MM.1S (cell line): ENCODE measurements around the gene FIBP.

Experiments
- DNase-seq: peaks from one replicate; pipeline ENCODE4 v3.0.0-alpha.2; 2015
- H2AFZ ChIP-seq: fragments of 300-600 bp; sonication (generic); 2 replicates; pipeline ENCODE4 v1.6.0; 2016; ENCODE audit warnings: antibody characterized with exemption, low read length
- H3F3A ChIP-seq: fragments of 300-600 bp; sonication (generic); 2 replicates; pipeline ENCODE4 v1.6.1; 2016; ENCODE audit warnings: mild to moderate bottlenecking, antibody characterized with exemption, low read length, moderate library complexity, mixed read lengths; ENCODE audit not compliant: insufficient read depth
- H3K27ac ChIP-seq: fragments of 300-600 bp; sonication (generic); 2 replicates; pipeline ENCODE4 v1.5.1; 2016; ENCODE audit warnings: mild to moderate bottlenecking, low read length
- H3K27me3 ChIP-seq: fragments of 300-600 bp; sonication (generic); replicated peaks from 2 replicates; pipeline ENCODE4 v1.6.0; 2016; ENCODE audit warnings: low read length; ENCODE audit not compliant: insufficient read depth
- H3K36me3 ChIP-seq: fragments of 300-600 bp; sonication (generic); replicated peaks from 2 replicates; pipeline ENCODE4 v1.6.1; 2016; ENCODE audit warnings: mild to moderate bottlenecking, low read length, mixed read lengths; ENCODE audit not compliant: insufficient read depth
- H3K4me1 ChIP-seq: fragments of 300-600 bp; sonication (generic); 2 replicates; pipeline ENCODE4 v1.6.1; 2016; ENCODE audit warnings: low read length, mixed read lengths
- H3K4me2 ChIP-seq: fragments of 300-600 bp; sonication (generic); 2 replicates; pipeline ENCODE4 v1.6.0; 2016; ENCODE audit warnings: low read depth, low read length
- H3K4me3 ChIP-seq: fragments of 300-600 bp; sonication (generic); 2 replicates; pipeline ENCODE4 v1.5.1; 2016; ENCODE audit warnings: low read length, mixed read lengths
- H3K79me2 ChIP-seq: fragments of 300-600 bp; sonication (generic); 2 replicates; pipeline ENCODE4 v1.6.1; 2016; ENCODE audit warnings: mixed run types, low read length, mixed read lengths
- H3K9ac ChIP-seq: fragments of 300-600 bp; sonication (generic); 2 replicates; pipeline ENCODE4 v1.6.1; 2016; ENCODE audit warnings: low read length, mixed read lengths
- H3K9me2 ChIP-seq: fragments of 300-600 bp; sonication (generic); replicated peaks from 2 replicates; pipeline ENCODE4 v1.6.1; 2016; ENCODE audit warnings: mild to moderate bottlenecking, low read length, mixed read lengths; ENCODE audit not compliant: insufficient read depth
- H3K9me3 ChIP-seq: fragments of 300-600 bp; sonication (generic); replicated peaks from 2 replicates; pipeline ENCODE4 v1.6.1; 2016; ENCODE audit warnings: mild to moderate bottlenecking, low read length, mixed read lengths; ENCODE audit not compliant: insufficient read depth
- H4K20me1 ChIP-seq: fragments of 300-600 bp; sonication (generic); 2 replicates; pipeline ENCODE4 v1.6.1; 2016; ENCODE audit warnings: mild to moderate bottlenecking, low read length, moderate library complexity, mixed read lengths; ENCODE audit not compliant: insufficient read depth
- EZH2 ChIP-seq: fragments of 300-600 bp; sonication (generic); optimal IDR thresholded peaks from 2 replicates; pipeline ENCODE3; 2017; ENCODE audit warnings: low read depth, mild to moderate bottlenecking, antibody characterized with exemption, low read length, mixed read lengths
- EZH2phosphoT487 ChIP-seq: fragments of 300-600 bp; sonication (generic); IDR thresholded peaks from 2 replicates; pipeline ENCODE4 v1.6.1; 2018; ENCODE audit warnings: antibody characterized with exemption, low read length
- TF ChIP-seq, protein P1 (sequence below): fragments of 300-600 bp; sonication (generic); IDR thresholded peaks from 2 replicates; pipeline ENCODE4 v1.5.1; 2016; ENCODE audit warnings: antibody characterized with exemption, low read length, mixed read lengths

FIBP gene

DNA sequence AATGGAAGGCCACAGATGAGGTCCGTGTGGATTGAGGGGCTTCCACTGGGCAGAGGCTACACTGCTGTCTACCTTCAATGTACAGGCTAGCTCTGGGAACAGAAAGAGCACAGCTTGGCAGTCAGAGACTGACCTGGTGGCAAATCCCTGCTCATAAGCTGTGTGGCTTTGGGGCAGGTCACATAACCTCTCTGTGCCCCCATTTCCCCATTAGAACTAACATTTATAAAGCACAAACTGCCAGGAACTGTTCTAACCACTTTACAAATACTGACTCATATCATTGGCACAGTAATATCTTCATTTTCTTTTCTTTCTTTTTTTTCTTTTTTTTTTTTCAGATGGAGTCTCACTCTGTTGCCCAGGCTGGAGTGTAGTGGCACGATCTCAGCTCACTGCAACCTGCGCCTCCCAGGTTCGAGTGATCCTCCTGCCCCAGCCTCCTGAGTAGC lies 8.8 kb upstream of the FIBP start:
- no peaks in the 10 kb centered on the region for H3K9me2 ChIP-seq
- H3K79me2 ChIP-seq: peaks cover under 1% of the 10 kb centered on the region; the same call in 1 of the 2 replicates
- no peak overlapping the region for H3K4me2 ChIP-seq
- H3K9me3 ChIP-seq: no peaks in the 10 kb centered on the region
- no peak overlapping the region for H3K9ac ChIP-seq
- TF ChIP-seq EZH2phosphoT487 (no peak), EZH2 (no peak)
- TF ChIP-seq, protein P1, sequence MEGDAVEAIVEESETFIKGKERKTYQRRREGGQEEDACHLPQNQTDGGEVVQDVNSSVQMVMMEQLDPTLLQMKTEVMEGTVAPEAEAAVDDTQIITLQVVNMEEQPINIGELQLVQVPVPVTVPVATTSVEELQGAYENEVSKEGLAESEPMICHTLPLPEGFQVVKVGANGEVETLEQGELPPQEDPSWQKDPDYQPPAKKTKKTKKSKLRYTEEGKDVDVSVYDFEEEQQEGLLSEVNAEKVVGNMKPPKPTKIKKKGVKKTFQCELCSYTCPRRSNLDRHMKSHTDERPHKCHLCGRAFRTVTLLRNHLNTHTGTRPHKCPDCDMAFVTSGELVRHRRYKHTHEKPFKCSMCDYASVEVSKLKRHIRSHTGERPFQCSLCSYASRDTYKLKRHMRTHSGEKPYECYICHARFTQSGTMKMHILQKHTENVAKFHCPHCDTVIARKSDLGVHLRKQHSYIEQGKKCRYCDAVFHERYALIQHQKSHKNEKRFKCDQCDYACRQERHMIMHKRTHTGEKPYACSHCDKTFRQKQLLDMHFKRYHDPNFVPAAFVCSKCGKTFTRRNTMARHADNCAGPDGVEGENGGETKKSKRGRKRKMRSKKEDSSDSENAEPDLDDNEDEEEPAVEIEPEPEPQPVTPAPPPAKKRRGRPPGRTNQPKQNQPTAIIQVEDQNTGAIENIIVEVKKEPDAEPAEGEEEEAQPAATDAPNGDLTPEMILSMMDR: no peak
- DNase-seq: no peak
- H4K20me1 ChIP-seq: no peaks in the 10 kb centered on the region
- no peak overlapping the region for H3K27ac ChIP-seq
- peaks cover 27% of the 10 kb centered on the region for H3K4me1 ChIP-seq
- peaks cover 11% of the 10 kb centered on the region for H3K27me3 ChIP-seq
- H3F3A ChIP-seq: peaks cover 19% of the 10 kb centered on the region; the same call in 1 of the 2 replicates
- H3K36me3 ChIP-seq: no peaks in the 10 kb centered on the region
- H3K4me3 ChIP-seq: no peak overlapping the region
- no peak overlapping the region for H2AFZ ChIP-seq

DNA sequence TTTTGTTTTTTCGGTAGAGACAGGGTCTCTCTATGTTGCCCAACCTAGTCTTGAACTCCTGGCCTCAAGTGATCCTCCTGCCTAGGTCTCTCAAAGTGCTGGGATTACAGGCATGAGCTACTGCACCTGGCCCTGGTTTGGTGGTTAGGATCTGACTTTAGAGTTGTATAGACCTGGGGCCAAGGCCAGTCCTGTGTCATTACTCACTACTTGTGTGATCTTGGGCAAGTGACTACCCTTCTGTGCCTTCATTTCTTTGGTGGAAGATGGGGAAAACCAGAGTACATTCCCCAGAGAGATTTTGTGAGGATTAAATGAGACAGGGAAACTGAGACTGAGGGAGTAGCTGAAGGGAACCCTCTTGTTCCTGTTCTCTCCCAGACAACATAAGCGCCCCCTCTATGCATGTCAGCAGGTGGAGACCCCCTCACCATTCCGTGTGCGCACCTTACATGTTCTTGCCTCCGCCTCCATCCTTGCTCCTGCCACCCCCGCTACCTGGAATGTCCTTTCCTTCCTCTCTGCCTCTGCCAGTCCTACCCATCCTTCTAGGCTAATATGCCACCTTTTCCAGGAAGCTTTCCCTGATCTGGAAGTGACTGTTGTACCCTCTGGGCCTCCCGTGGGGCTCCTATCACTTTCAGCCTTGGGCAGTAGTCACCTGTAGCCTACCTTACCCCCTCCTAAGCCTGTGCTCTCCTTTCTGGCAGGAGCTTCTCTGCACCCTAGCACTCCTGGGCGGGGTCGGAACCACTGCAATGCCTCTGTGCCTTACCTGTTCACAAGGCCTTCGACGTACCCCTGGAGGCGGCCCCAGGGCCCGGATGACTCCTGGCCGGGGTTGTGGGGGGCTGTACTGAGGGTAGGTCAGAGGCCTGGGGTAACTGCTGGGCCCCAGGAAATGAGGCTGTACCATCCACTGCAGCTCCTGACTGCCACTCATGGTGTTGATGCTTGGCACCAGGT lies 8.0 kb upstream of the FIBP start:
- no peak for TF ChIP-seq EZH2
- no peak for DNase-seq
- Histone ChIP-seq H3K36me3 (no peaks in the 10 kb centered on the region), H3K27ac (no peak overlapping the region), H2AFZ (no peak overlapping the region), H3K9me3 (no peaks in the 10 kb centered on the region), H3K79me2 (peaks cover 7% of the 10 kb centered on the region), H3F3A (peaks cover 12% of the 10 kb centered on the region; the same call in 1 of the 2 replicates), H3K4me2 (no peak overlapping the region), H3K9me2 (no peaks in the 10 kb centered on the region), H3K4me3 (no peak overlapping the region), H4K20me1 (no peaks in the 10 kb centered on the region), H3K9ac (no peak overlapping the region), H3K4me1 (peaks cover 23% of the 10 kb centered on the region), H3K27me3 (peaks cover 11% of the 10 kb centered on the region)

DNA sequence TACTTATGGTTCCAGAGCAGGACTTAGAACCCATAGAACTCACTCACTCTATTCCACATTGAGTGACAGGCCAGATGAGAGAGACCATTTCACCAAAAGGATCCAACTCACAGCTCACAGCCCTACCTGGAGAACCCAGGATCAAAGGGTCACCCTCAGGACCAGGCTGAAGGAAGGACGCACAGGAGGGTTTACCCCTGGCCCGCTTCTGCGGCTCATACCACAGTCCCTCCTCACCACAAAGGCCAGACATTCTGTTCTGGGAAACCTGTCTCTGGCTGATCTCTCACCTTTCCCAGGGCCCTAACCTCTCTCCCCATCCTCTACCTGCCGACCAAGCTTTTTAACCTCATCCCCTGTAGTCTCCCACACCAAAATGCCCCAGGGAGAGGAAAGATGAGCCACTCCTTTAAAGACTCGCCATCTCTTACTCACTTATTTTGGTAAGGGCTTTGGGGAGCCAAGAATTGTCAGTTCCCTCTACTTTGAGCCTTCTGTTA lies 7.3 kb upstream of the FIBP start:
- peaks cover 11% of the 10 kb centered on the region for H3K27me3 ChIP-seq
- H3K79me2 ChIP-seq: peaks cover 14% of the 10 kb centered on the region
- no peak overlapping the region for H3K4me2 ChIP-seq
- no peak overlapping the region for H3K27ac ChIP-seq
- TF ChIP-seq, protein P1: no peak
- no peak overlapping the region for H2AFZ ChIP-seq
- H3F3A ChIP-seq: peaks cover 12% of the 10 kb centered on the region; the same call in 1 of the 2 replicates
- no peak overlapping the region for H3K9ac ChIP-seq
- no peak overlapping the region for H3K4me3 ChIP-seq
- no peaks in the 10 kb centered on the region for H3K36me3 ChIP-seq
- DNase-seq: no peak
- H3K9me3 ChIP-seq: no peaks in the 10 kb centered on the region
- no peaks in the 10 kb centered on the region for H4K20me1 ChIP-seq
- peaks cover 16% of the 10 kb centered on the region for H3K4me1 ChIP-seq
- H3K9me2 ChIP-seq: no peaks in the 10 kb centered on the region
